RPMI8226 (cell line): ENCODE results near the gene ZNF628.
"Not testable (repeated sequence)": the region's sequence is repeated elsewhere in the genome, so short reads cannot be mapped to it uniquely, and the experiment has no call there.

Experiments used
- DNase-seq: peaks from one replicate; pipeline ENCODE4 v3.0.0-alpha.2; 2015

ZNF628 gene

DNA sequence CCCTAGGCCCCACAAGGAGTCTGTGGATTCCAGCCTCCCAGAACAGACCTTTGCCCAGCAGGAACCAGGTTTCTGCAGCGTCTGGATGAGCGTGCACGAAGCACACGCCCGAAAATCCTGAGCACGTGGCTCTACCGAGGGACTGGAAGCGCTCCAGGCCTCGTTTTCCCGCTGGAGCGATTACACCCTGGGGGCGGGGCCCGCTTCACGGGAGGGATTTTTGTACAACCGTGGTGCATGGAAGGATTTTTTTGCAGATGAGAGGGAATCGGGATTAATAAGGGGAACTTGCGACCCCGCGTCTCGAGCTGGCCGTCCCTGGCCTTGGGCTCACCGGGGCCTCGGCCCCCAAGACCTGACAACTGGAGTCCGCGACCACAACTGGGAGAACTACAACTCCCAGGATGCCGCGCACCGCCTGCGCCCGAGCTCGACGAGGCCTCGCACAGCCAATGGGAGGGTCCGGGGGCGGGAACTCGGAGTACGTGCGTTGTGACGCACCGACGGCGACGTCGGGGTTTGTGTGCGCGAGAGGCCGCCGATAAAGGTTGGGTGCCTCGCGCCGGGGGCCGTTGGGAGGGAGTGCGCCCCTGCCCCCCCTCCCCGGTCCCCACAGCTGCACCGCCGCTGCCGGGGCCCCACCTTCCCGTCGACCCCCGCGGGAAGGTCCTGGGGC, at the start of gene ZNF628:
Gene ZNF628 (plus strand): TSS at position 518 of the 676 bp plus-strand sequence. CDS start 3,294 bp downstream, outside the sequence.
- DNase-seq: peak; percentile 99

DNA sequence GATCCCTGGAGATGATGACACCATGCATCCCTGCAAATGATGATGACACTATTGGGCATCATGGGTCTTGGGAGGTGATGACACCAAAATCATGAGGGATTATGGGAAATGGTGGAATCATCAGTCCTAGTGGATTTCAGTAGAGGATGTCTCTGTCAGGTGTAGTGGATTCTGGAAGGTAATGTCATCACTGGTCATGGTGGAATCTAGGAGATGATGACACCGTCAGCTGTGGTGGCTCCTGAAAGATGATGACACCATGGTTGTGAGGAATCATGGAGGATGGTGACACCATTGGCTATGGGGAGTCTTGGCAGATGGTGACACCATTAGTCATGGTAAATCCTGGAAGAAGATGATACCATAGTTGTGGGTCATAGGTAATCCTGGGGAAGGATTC, 45.2 kb upstream of the ZNF628 start:
- no peak for DNase-seq

DNA sequence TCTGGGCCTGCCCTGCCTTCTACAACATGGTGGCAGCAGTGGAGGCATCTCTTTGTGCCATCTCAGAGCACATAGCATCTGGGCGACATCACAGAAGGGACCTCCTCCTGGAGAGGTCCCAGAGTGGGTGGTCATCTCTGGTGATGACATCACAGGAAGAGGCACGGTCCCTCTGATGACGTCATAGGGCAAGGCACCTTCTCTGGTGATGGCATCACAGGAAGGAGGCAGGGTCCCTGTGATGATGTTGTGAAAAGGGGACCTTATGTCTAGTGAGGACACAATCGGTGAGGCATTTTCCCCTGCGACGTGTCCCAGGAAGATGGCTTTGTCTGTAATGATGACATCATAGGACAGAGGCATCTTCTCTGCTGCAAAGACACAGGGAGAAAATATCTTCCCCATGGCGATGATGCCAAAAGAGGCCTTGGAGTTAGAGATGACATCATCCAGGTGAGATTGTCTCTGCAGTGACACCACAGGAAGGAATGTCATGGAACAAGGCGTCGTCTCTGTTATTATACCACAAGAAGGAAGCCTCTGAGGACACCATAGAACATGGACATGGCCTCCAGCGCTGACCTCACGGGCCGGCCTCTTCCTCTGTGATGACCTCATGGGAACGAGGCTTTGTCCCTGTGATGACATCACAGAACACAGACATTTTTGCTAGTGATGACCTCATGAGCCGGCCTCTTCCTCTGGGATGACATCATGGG, 44.0 kb upstream of the ZNF628 start:
- DNase-seq: no peak

DNA sequence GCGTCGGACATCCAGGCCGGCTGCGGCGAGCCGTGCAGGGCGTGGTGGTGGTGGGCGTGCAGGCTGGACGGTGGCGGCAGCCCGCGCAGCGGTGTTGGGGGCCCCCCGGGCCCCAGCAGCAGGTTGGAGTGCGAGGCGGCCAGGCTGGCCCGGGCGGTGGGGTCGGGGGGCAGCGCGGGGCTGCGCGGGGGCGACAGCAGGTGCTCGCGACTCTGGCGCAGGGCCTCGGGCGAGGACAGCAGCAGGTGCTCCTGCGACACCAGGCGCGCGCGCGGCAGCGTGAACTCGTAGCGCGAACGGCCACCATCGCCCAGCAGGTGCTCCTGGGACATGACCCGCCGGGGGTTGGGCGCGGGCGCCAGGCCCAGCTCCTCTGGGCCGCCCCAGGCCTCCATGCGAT, 43.1 kb upstream of the ZNF628 start:
- DNase-seq: no peak

DNA sequence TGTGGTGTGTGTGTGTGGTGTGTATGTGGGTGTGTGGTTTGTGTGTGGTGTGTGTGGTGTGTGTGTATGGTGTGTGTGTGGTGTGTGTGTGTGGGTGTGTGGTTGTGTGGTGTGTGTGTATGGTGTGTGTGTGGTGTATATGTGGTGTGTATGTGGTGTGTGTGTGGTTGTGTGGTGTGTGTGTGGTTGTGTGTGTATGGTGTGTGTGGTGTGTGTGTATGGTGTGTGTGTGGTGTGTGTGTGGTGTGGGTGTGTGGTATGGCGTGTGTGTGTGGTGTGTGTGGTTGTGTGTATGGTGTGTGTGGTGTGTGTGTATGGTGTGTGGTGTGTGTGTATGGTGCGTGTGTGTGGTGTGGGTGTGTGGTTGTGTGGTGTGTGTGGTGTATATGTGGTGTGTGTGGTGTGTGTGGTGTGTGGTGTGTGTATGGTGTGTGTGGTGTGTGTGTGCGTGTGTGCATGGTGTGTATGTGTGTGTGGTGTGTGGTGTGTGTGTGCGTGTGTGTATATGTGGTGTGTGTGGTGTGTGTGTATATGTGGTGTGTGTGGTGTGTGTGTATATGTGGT, 42.0 kb upstream of the ZNF628 start:
- DNase-seq: no peak

DNA sequence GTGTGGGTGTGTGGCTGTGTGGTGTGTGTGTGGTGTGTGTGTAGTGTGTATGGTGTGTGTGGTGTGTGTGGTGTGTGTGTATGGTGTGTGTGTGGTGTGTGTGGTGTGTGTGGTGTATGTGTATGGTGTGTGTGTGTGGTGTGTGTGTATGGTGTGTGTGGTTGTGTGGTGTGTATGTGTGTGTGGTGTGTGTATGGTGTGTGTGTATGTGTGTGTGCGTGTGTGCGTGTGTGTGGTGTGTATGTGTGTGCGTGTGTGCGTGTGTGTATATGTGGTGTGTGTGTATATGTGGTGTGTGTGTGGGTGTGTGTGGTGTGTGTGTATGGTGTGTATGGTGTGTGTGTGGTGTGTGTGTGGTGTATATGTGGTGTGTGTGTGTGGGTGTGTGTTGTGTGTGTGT, 41.4 kb upstream of the ZNF628 start:
- DNase-seq: no peak

DNA sequence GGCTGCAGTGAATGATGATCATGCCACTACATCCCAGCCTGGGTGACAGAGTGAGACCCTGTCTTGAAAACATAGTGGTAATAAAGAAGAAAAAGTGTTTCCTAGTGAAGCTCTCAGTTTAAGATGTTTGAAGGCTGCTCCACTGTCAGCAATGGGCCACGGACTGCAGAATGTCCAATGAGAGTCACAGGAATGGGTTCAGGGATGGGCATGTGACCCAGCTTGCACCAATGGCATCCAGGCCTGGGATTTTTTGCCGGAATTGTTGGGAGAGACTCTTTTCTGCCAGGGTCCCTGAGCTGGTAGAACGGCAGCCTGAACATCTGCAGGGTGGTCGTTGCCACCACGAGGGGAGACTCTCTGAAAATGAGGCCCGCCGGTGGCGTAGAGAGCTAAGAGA, 39.6 kb upstream of the ZNF628 start:
- DNase-seq: no peak

DNA sequence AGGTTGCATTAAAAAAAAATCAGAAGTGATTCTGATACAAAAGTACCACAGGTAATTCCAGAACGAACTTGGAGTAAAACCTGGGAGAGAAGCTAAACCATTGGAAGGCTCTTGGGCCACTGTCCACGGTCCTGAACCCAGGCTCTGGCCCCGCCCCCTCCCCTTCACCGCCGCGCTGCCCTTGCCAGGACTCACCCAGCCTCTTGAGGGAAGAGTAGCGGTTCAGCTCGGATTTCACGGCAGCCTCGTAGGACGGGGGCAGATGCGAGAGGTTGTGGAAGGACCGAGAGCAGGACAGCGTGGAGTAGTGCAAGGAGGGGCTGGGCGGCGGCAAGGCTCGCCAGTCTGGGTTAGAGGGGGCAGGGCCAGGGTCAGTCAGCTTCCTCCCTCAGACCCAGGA, 39.0 kb upstream of the ZNF628 start:
- peak; percentile 72 for DNase-seq

DNA sequence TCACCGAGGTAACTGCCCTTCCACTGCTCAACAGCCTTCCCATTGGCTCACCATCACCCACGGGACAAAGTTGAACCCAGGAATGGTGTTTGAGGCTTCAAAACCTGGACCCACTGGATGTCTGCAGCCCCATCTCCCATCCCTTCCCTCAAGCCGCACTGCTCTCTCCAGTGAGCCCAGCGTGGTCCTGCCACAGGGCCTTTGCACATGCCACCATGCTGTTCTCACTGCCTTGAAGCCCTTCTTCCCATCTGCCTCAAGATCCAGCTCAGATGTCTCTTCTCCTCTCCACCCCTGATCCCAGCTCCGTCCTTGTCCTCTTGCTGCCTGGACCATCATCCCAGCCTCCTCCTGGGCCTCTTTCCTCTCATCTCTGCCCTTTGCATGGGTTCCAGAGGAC, 37.4 kb upstream of the ZNF628 start:
- no peak for DNase-seq

DNA sequence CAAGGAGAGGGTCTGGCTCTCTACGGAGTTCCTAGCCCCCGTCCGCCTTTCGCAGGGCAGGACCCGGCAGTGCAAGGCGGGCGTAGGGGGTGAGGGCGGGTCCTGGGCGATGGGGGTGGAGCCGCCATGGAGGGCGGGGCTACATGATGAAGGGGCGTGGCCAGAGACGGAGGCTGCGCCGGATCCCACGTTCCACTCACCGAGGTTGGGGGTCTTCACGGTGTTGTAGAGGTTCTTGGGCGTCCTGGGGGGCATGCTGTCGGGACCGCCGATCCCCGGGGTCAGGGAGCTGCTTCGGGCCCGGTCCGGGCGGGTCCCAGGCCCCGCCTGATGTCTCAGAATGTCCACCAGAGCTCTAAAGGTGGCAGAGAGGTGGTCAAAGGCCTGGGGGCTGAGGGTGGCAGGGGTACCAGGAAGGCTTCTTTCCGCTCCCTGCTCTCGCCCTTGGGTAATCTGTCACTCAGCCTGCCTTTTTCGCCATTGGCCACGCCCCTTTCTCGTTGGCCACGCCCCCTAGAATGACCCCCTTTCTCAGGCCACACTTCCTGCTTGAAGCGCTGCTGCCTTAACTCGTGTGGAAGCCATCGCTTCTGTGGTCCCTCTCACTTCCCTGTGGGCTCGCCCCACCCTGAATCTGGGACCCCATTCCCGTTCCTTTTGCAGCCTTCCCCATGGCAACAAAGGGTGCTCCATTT, 35.9 kb upstream of the ZNF628 start:
- DNase-seq: peak; percentile 42

DNA sequence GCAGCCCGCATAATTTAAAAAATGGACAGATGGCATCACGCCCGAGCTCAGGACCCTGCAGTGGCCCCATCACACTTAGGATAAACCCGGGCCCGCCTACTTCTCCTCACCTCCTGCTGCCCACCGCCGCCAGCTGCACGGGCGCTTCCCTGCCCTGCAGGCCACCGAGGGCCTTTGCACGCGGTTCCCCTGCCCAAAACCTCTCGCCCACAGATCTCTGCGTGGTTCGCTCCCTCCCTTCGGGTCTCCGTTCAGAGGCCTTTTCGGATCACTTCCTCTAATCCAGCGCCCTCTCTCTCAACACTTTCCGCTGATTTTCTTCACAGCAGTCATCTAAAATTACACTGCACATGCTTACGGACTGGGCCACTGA, 35.1 kb upstream of the ZNF628 start:
- peak; percentile 68 for DNase-seq

DNA sequence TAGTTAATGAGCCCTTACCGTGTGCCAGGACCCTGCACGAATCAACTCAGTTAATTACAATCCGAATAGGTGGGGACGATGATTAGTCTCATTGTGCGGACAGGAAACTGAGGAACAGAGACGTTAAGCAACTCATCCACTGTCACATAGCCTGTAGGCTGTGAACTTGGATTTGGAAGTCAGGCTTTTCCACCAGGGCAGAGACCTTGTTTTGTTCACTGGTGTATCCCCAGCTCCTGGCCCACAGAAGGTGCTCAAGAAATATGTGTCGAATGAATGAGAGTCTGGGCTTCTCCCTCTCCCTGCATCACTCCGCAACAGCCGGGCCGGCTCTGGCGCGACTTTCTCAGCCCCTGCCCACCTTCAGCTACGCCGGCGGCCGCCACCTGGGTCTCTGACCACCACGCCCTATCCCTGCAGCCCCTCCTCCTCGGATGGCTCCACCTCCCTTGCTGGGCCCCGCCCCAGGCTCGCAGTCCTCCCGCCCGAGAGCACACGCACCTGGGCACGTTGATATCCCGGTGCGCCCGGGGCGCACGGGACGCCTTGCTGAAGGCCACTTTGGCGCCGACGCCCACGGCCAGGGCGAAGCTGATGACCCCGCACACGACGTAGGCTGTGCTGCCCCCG, 34.6 kb upstream of the ZNF628 start:
- peak; percentile 81 for DNase-seq

DNA sequence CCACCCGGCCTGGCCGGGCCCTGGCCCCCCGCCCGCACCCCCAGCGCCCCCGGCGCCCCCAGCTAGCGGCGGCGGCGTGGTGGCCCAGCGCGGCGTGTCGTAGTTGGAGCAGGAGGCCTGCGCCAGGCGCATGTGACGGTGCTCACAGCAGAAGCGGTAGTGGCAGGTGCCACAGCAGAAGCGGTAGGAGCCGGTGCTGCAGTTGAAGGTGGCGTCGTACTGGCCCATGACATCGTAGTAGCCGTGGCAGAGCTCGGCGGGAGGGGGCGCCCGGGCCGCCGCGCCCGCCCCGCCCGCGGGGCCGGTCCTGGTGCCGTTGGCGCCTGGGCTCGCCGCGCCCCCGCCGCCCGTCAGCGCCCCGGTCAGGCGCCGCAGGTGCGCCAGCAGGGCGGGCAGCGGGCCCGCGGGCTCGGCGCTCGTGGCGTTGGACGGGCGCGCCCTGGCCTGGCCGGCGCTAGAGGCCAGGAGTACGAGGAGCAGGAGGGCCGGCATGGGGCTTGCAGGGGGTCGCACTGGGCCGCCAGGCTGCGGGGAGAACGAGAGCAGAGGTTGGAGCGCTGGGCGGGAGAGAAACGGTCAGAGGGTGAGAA, 34.0 kb upstream of the ZNF628 start:
- DNase-seq: peak; percentile 71

DNA sequence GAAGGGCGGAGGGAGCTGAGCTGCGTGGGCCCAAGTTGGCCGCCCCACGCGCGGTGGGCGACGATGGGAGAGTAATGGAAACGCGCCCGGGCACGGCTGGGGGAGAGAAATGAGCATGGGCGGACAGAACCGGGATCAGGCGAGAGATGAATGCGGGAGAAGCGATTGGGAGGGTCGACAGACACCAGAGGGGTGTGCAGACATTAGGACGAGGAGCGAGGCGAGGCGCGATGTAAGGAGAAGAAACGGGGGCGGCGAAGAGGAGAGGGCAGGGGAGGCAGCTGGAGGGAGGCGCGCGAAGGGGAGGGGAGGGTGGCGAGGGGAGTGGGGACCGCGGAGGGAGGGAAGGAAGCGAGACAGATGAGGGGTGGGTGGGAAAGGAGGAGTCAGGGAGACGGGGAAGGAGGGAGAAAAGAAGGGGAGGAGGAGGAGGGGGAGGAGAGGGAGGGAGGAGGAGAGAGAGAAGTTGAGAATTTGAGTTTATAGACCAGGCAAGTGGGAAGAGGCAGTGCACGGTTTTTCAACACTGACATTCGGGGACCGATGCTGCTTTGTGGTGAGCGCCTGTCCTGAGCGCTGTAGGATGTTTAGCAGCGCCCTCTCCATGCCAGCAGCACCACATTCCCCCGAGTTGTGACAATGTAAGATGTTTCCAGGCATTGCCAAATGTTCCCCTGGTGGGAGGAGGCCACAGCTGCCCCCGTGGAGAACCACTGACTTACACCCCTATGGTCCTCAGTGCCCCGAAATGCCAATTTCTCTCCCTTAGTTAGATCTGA, 33.2 kb upstream of the ZNF628 start, which contains the start of gene SHISA7:
Gene SHISA7 (minus strand): TSS at position 256 of the 779 bp plus-strand sequence. CDS start 437 bp downstream, outside the sequence.
- peak; percentile 63 for DNase-seq

DNA sequence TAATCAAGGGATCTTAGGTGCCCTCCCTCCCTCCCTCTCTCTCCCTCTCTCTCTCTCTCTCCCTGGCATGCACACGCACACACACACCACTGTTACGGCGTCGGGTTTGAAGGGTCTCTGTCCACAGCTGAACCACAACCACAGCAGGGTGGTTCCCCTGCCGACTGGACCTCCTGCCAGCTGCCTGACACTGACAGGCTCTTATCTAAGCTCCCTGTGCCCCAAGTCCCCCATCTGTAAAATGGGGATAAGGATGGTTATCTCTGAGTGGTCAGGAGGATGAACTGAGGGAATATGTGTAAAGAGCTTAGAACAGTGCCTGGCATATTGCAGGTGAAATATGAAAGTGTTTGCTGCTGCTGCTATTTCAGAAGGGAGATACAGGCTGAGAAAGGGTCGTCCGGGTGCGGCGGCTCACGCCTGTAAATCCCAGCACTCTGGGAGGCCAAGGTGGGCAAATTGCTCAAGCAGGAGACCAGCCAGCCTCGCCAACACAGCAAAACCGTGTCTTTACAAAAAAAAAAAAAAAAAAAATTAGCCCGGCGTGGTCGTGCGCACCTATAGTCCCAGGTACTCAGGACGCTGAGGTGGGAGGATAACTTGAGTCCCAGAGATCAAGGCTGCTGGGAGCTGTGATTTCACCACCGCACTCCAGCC, 32.5 kb upstream of the ZNF628 start:
- no peak for DNase-seq

DNA sequence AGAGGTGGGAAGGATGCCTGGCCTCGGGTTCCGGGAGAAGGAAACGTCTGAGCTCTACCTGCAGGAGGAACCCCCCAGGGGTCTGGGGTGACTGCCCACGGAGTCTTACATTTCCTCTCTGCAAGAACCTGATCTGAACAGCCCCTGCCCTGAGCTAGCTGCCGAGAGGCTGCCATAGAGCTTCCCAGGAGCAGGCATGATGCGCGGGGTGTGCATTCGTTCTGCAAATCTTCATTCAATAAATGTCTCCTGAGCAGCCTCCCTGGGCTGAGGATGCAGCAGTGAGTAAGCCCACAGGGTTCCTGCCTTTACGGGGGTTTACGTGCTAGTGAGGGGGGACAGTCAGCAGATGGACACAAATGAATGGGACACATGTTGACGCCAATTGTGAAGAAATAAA, 31.8 kb upstream of the ZNF628 start:
- no peak for DNase-seq

DNA sequence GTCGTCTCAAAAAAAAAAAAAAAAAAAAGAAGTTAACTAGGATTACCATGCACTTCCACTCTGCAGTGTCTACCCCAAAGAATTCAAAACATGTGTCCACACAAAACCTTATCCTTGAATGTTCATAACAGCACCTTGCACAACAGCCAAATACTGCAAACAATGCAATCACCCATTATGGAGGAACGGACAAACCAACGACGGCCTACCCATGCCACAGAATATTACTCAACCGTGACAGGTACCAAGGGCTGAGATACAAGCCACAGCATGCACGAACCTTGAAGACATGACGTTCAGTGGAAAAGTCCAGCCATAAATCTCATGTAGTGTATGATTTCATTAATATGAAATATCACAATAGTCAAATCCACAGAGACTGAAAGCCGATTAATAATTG, 30.4 kb upstream of the ZNF628 start:
- no peak for DNase-seq

DNA sequence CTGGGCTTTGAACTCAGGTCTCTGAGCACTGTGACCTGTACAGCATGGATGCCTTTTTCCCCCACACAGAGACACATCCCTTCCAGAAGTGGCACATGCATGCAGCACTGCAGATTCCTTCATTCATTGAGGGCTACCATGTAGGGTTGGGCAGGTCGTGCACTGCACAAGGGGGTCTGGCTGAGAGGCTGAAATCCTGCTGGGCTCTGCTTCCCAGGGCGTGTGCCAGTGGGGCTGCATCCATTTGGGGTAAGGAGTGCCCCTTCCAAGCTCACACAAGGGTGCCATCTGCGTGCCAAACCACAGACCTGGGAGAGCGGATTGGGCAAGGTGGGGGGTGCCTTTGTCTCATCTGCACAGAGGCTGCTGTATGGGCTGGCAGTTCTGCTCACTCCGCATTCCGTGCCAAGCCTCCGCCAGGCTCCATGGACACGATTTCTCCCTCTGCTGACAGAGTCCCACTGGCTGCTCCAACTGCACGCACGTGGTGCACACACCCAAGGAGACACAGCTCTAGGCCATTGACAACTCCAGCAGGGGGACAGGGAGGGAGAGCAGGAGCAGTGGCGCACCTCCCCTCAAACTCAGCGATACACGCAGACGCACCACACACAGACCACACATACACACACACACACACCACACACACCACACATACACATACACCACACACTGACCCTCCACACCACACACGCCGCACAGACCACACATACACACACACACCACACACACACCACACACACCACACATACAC, 28.8 kb upstream of the ZNF628 start:
- peak; percentile 28 for DNase-seq

DNA sequence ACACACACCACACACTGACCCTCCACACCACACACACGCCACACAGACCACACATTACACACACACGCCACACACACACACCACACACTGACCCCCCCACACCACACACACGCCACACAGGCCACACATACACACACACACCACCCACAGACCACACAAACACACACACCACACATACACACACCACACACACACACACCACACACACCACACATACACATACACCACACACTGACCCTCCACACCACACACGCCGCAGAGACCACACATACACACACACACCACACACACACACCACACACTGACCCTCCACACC, 28.3 kb upstream of the ZNF628 start:
- not testable (repeated sequence) for DNase-seq

DNA sequence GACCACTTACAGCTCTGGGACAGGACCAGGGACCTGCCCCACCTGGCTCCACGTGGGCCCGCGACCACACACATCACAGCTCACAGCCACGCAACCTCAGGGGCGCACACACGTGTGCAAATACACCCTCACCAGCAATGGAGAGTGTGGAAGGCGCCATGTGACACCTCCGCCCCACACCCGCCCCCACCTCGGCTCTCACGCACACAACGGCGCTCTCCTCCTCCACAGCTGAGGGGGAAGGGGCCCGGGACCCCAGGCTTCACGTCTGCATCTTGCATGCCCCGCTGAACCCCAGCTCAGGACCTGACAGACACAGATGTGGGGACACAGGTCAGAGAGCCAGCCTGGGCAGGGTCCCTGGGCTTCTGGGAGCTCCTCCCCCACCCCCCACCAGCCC, 26.9 kb upstream of the ZNF628 start:
- DNase-seq: no peak
